Activated CD4-positive, alpha-beta T cell treated with anti-CD3 and anti-CD28 coated beads, Interleukin-10, Interleukin-2, amounts not matched to agents 100 ng/mL and 50 ng/mL, durations not matched to agents 16 hours and 8 hours (primary cell): ENCODE data around the gene TMEM201.

ENCODE experiments used
- DNase-seq: peaks from one replicate; pipeline ENCODE4 v3.0.0-alpha.2; 2020

TMEM201 gene

DNA sequence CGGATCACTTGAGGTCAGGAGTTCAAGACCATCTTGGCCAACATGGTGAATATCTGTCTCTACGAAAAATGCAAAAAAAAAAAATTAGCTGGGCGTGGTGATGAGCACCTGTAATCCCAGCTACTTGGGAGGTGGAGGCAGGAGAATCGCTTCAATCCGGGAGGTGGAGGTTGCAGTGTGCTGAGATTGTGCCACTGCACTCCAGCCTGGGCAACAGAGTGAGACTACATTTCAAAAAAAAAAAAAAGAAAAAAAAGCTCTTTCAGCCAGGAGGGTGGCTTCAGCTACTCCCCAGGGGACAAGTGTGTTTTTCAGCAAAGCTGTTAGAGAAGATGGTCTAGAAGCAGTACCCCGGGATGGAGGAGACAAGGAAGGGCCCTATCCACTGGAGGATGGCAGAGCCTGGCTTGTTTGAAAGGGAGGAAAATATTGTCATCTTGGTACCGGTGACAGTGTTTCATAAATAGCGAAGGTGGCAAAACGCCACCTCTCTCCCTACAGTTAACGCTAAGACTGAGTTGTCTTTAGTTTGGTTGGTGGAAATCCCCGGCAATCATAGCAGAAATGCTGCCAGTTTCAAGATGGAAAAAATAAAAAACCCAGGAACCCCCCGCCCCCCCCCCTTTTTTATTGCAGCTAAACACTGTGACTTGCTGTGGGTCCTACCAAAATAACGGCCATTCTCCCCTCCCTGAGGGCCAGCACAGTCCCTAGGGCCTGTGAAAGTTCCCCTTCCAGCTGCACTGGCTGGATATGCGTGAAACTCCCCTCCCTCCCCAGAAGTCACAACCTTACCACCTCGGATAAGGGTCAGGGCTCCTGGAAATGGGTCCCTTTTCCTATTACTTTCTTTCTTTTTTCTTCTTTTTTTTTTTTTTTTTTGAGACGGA is 66.4 kb downstream of the TMEM201 start:
- DNase-seq: peak; percentile 81

DNA sequence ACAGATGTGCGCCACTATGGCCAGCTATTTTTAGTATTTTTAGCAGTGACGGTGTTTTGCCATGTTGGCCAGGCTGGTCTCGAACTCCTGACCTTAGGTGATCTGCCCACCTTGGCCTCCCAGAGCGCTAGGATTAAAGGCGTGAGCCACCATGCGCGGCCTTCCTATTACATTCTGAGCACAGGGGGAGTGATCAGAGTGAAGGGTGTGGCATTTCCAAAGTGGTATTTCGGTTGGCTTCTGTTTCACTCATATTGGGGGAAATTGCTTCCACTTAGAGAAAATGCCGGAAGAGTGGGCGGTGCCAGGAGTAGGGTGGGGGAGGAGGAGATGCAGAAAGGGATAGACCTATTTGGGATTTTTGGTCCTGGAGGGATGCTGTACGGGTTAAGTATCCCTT is 67.1 kb downstream of the TMEM201 start:
- DNase-seq: peak; percentile 36

DNA sequence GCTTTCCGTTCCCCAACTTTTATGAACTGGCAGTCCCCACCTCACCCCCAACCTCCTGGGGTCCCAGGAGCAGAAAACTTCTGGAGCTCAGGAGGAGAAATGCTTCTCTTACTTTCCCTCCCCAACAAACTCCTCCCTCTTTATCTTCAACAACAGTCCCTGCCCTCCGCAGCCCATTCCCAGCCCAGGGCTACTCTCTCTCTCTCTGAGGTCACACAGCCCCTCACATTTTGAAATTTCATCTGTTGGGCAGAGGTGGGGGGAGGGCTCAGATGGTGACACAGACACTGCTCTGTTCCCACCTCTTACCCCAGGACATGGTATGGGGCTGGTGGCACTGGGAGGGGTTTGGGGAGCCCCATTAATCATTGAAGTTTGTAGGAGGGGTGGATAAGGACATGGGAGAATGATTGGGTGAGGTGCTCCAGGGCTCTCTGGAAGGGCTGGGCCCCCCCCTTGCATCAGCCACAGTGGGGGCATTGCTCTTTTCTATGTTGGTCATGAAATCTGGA is 68.9 kb downstream of the TMEM201 start:
- DNase-seq: no peak

DNA sequence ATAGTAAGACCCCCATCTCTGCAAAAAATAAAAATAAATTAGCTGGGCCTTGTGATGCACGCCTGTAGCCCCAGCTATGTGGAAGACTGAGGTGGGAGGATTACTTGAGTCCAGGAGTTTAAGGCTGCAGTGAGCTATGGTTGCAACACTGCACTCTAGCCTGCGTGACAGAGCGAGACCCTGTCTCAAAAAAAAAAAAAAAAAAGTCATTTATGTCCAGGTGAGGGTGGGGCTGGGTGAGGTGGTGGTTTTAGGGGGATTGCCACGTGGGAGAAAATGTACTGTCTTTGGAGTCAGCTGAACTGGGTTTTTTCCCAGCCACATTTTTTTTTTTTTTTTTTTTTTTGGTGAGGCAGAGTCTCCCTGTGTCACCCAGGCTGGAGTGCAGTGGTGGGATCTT is 69.5 kb downstream of the TMEM201 start:
- DNase-seq: peak; percentile 30

DNA sequence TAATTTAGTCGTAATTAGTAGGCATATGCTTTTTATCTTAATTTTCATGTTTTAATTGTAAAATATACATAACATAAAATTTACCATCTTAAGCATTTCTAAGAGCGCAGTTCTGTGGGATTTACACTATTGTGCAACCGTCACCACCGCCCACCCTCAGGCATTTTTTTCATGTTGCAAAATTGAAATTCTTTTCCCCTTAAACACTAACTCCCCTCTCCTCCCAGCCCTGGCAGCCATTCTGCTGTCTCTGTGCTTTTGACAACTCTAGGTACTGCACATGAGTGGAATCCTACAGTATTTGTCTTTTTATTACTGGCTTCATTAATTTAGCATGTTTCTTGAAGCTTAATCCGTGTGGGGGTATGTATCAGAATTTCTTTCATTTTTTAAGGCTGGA is 70.6 kb downstream of the TMEM201 start:
- no peak for DNase-seq

DNA sequence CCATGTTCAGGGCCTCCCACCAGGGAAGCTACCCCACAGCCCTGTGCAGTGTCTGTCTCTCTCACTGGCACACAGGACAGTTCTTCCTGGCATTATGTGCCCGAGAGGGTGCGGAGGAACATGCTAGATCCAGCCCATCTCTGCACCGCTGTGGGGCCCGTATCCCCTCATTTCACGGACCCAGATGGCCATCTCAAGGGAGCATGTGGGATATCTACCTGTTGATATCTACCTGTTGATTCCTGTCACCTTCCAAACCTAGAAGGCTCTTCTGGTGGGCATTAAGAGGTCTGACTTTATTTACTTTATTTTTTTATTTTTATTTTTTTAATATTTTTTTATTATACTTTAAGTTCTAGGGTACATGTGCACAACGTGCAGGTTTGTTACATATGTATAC is 74.5 kb downstream of the TMEM201 start:
- no peak for DNase-seq
